GM19397 (cell line): ENCODE measurements around the gene EMP2.
"Not testable (repeated sequence)": the region's sequence is repeated elsewhere in the genome, so short reads cannot be mapped to it uniquely, and the experiment has no call there.

Experiments used
- ATAC-seq: cut with Tn5 transposase; IDR thresholded peaks from one replicate; pipeline ENCODE4 v1.9.1; 2021; ENCODE audit warnings: mild to moderate bottlenecking, moderate library complexity; ENCODE audit not compliant: unreplicated experiment

Gene EMP2

DNA sequence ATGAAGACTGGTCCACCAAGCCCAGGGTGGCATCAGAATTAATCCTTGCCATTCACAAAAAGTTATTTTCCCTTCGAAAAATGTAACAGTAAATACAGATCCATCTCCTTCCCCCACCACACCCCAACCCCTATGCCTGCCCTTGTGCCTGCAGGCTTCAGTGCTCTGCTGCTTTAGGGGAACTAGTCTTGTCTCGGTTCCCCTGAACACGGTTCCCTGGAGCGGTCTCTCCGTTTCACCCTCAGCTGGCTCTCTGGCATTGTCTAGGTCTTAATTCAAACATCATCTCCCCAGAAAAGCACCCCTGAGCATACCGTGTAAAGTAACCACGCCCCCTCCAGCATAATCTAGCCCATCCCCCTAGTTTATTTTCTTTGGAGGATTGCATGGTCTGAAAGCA lies 25.8 kb downstream of the EMP2 start:
- no peak for ATAC-seq

DNA sequence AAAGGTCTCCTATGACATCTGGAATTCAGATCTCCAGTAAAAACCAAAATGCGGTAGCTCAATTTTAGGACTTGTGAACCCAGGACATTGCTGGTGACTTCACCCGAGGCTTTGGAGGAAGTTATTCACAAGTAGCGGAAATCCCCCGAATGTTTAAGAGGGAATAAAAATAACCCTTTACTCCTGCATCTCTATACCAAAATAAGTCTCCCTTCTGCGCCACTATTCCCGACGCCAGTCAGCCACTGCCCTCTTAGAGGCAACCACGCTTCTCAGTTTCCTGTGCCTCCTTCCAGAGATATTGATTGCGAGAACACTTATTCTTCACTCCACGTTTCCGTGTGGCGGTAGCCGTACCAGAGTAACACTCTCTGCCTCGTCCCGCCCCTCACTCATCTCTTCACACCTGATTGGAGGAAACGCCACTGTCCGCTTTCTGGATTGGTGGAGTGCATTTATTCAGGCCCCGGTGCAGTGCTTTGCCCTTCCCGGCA lies 27.4 kb downstream of the EMP2 start:
- peak; percentile 84 for ATAC-seq

DNA sequence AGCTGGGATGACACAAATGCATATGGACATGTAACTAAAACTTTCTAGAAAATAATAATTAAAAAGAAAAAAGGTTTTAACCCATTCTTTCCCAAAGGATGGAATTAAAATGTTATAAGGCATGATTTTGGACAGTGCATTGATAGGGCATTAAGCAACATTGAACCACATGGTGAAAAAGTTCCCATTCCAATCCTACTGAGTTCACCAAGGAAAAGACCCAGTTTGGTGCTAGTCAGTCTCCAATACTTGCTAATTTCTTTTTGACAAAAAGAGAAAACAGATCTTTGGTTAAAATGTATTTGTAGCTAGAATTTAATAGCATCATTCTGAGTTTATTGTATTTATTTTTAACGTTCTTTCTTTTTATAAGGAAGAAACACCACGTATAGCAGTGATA lies 28.1 kb downstream of the EMP2 start:
- ATAC-seq = no peak

DNA sequence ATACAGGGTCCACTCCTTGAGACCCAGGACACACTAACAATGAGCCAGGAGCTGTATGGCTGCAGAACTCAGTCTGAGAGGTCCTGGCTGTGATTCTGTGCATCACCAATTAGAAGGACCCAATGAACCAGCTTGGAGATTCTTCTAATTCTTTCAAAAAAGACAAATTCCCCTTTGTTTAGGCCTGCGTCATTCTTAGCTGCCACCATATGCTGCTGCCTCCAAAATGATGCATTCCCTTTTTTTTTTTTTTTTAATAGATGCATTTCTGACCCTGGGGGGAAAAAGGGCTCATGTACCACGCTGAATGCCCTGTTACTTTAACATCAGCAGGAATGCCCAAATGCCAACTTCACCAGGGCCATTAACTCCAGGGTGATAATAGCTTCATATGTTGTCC lies 28.5 kb downstream of the EMP2 start:
- no peak for ATAC-seq

DNA sequence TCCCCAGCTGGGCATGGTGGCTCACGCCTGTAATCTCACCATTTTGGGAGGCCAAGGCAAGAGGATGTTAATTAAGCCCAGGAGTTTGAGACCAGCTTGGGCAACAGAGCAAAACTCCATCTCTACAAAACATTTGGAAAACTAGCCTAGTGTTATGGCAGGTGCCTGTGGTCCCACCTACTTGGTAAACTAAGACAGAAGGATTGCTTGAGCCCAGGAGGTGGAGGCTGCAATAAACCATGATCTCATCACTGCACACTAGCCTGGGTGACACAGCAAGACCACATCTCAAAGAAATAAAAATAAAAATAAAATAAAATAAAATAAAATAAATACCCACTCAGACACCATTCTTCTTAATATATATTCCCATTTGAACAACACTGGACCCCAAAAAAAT lies 32.0 kb downstream of the EMP2 start:
- no peak for ATAC-seq

DNA sequence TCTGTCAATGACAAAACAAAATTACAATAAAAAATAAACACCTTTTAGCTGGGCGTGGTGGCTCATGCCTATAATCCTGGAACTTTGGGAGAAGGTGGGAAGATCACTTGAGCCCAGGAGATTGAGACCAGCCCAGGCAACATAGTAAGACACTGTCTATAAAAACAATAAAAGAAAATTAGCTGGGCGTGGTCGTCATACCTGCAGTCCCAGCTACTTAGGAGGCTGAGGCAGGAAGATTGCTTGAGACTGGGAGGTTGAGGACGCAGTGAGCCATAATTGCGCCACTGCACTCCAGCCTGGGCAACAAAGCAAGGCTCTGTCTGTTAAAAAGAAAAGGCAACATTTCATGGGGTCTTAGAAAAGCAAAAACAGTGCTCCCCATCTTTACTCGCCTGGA lies 32.7 kb downstream of the EMP2 start:
- ATAC-seq = no peak

DNA sequence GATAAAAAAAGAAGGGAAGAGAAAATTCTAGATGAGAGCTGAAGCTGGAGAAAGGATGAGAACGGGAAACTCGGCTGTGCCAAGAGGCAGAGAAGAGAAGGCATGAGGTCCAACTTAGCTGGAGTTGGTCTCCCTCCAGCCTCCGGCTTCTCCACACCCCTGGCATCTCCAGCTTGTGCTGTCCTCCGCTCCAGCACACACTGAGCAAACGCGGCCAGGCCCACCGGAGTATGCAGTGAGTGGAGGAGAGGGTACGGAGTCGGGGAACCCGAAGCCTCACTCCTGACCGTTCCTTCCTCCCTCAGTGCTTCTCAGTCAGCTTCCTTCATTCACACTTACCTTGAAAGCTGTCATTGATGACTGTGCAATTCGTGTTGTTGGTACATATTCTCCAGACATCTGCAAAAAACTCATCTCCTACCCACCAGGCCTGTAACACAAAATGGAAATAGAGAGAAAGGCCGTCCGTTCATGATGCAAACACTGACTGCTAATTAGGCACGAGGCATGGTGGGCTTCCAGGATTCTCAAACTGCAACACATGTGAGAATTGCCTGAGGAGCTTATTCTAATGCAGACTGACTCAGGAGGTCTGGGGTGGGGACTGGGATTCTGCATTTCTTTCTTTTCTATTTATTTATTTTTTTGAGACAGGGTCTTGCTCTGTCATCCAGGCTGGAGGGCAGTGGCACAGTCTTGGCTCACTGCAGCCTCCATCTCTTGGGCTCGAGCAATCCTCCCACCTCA lies 37.0 kb downstream of the EMP2 start:
- no peak for ATAC-seq

DNA sequence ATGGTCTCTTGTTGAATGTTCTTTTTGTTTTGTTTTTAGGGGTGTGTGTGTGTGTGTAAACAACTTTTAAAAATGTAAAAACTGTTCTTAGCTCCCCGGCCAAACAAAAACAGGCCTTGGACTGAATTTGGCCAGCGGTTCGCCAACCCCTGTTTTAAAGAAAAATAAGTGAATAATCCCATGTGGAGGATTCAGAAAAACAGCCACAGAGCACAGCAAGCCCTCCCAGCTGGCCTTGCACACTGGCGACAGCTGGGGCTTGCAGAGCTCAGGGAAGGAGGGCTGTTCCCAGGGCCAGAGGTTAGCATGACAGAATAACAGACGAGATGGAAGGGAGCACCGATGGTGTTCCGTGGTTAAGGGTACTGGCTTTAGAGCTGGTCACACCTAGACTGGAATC lies 39.0 kb downstream of the EMP2 start:
- ATAC-seq = no peak

DNA sequence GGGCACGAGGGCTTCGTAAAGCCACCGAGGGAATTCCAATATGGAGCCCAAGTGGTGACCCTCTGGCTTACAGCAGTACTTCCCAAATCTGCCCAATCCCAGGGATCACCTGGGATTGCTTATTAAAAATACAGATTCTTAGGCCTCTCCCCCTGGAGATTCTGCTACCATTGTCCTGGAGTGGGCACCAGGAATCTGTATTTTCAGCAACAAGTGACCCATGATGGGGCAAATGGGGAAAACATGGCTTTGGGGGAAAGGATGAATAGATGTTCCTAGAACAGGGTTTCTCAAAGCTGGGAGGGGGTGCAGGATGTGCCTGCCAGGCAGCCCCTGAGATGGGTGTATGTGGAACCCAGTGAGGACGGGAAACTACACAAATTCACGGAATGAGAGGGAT lies 40.6 kb downstream of the EMP2 start:
- no peak for ATAC-seq

DNA sequence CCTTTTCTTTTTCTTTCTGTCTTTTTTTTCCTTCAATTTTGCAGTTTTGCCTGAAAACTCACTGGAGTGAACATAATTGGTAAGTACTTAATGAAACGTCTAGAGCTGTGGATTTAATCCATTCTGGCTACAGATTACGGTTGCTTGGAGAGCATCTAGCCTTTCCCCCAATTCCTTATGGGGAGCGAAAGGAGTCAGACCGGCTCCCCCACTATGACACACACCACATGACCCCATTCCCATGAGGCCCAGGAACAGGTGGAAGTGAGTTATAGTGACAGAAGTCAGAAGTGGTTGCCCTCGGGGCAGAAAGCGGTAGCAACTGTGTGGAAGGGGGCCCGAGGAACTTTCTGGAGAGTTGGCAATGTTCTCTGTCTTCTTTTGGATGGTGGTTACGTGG lies 41.2 kb downstream of the EMP2 start:
- ATAC-seq = no peak

DNA sequence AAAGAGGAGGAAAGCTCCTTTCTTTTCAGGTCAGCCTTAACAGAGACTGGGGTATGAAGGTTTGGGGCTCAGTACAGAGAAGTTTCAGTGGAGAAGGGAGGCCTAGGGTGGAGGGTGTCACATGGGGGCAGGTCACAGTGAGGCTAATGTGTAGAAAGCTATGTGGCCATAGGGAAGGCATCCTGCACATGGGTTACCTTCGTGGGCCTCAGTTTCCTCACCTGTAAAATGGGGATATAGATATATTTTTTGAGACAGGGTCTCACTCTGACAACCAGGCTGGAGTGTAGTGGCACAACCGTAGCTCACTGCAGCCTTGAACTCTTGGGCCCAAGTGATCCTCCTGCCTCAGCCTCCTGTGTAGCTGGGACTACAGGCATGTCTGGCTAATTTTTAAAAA lies 41.8 kb downstream of the EMP2 start:
- no peak for ATAC-seq

DNA sequence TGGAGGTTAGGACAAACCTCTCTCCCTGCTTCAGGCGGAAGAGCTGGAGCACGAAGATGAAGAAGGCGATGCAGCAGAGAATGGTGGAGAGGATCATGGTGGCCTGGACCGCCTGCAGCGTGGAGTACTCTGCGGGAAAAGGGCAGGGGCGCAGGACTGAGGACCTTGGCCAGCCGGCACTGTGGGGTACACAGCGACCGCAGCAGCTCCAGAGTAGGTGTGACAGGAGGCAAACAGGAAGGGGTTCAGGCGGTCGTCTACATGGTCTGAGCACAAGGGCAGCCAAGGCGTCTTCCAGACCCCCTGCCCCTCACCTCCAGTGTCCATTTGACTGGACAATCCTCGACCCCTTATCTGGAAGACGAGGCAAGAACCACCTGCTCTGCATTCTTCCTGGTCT lies 42.5 kb downstream of the EMP2 start:
- no peak for ATAC-seq

DNA sequence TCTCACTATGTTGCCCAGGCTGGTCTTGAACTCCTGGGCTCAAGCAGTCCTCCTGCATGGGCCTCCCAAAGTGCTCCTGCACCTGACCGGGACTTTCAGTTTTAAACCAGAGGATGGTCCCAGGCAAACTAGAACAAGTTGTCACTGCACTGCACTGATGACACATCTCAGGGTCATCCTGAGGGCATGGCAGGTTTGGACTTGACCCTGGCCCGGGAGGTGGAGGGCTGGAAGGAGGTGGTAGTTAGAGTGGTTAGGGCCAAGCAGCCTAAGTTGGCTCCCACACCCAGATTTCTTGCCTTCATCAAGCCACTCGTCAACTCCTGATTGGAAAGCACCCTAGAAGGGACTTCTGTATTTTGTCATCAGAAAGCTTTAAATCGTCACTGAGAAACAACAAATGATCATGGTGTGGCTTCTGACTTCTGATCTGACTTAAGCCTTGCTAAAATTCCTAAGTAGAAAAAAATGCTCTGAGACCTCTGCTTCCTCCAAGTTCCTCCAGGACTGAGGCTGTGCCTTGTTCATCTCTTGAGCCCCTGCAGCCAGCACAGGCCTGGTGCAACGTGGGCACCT lies 43.5 kb downstream of the EMP2 start:
- no peak for ATAC-seq

DNA sequence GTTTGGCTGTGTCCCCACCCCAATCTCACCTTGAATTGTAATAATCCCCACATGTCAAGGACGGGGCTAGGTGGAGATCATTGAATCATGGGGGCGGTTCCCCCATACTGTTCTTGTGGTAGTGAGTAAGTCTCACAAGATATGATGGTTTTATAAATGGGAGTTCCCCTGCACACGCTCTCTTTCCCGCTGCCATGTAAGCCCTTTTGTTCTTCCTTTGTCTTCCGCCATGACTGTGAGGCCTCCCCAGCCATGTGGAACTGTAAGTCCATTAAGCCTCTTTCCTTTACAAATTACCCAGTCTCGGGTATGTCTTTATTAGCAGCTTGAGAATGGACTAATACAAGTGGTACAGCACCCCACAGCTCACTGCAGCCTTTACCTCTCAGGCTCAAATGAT lies 44.1 kb downstream of the EMP2 start:
- ATAC-seq = not testable (repeated sequence)

DNA sequence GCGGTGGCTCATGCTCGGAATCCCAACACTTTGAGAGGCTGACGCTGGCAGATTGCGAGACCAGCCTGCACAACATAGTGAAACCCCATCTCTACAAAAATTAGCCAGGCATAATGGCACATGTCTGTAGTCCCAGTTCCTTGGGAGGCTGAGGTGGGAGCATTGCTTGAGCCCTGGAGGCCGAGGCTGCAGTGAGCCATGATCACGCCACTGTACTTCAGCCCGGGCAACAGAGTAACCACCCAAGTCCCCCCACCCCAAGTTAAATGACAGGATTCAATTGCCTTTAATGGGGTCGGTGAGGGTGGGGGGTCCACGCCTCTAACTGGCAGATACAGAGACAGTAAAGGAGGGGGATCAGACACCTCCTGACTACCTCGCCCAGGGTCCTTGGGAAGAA lies 44.9 kb downstream of the EMP2 start:
- no peak for ATAC-seq

DNA sequence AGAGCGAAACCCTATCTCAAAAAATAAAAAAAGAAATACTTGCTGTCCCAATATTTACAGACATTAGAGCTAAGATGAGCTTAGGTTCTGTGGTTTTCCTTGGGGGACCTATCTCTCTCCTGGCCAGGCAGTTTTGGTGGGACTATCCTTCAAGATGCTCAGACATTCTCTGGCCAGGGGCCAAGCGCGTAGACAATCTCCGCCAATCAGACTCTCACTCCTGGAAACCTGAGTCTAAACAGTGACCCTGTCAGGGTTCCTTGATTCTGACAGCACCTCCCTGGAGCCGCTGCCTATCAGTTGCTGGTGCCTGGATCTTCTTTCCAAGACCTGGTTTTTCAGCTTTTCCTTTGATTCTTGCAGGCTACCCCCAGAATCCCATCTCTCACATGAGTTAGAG lies 45.6 kb downstream of the EMP2 start:
- ATAC-seq = no peak

DNA sequence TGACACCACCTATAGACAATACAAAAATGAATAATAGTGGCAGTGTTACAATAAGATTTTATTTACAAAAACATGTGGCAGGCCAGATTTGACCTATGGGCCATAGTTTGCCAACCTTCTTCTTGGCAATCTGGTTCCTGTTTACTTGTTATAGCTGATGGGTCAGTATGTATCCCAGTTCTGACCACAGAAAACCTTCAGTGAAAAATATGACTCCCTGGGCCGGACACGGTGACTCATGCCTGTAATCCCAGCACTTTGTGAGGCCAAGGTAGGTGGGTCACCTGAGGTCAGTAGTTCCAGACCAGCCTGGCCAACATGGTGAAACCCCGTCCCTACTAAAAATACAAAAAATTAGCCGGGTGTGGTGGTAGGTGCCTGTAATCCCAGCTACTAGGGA lies 46.8 kb downstream of the EMP2 start:
- ATAC-seq = not testable (repeated sequence)

DNA sequence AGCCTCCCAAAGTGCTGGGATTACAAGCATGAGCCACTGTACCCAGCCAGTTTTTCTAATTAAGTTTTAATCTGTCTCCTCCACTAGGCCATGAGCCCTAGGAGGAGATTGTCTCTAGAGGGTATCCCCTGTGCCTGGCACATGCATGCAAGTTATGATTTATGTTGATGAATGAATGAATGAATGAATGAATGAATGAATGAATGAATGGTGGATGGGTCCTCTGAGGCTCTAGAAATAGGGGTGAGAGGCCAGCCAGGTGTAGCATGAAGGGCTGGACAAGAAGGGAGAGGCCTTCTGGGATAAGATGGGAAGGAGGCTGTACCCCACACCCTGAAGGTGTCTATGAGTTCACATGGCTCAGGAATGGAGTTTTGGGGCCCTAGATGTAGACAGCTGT lies 48.8 kb downstream of the EMP2 start:
- ATAC-seq = no peak

DNA sequence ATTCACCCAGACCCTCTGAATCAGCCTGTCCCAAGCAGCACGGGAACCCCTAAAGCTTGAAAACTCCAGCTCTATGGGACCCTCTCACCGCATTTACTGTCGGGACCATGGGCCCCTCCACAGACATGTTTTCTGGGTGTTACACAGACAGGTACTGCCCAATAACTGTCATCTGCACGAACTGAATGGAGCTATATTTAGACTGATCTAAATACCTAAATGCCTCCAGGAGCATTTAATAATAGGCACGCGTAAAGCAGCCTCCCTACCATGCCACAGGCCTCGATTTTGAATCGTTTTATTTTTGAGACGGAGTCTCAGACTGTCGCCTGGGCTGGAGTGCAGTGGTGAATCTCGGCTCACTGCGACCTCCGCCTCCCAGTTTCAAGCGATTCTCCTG lies 49.7 kb downstream of the EMP2 start:
- no peak for ATAC-seq

DNA sequence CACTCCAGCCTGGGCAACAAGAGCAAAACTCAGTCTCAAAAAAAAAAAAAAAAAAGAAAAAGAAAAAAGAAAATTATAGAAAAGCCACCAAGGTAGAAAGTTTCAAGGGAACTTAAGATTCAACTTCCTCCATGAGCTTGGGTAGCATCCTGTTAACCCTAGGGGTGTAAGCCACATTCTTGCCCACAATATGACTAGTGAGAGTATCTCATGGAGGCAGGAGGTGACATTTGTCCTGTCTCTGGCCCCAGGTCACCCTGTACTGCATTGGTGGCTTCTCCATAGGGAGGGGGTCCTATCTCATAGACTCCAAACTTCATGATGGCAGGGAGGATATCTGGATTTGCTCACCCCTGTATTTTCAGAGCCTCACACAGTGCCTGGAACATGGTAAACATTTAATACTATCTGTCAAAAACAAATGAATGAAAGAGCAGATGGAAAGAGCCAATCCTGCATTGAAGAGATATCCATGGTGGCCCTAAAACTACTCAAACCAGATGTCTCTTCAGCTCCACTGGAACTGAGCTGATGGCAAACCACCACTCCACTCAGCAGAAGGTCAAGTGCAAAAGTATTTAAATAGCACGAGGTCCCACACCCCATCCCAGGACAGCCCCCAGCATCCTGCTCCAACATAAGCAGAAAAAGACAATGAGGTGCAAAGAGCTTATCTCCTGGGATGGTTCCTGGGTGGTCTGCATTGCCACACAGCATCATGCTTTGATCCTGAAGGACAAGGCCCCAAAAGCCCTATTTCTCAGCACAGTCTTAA lies 50.3 kb downstream of the EMP2 start:
- ATAC-seq = no peak

DNA sequence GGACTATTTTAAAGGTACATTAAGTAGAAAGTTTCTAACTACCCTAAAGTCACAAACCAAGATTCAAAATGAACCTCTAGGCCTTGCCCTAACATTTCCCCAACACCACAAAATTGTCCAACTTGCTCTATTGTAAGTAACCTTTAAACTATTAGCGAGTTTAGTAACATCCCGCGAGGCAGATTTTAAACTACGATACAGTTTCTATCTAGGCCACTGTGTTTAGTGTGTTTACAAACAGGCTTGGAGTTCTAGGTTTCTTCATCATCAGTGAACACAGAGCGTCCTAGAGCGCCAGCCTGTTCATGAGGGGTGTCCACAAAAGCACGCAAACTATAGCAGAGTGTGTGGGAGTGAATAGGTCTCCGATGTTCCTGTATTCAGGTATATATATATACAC lies 51.8 kb downstream of the EMP2 start:
- no peak for ATAC-seq

DNA sequence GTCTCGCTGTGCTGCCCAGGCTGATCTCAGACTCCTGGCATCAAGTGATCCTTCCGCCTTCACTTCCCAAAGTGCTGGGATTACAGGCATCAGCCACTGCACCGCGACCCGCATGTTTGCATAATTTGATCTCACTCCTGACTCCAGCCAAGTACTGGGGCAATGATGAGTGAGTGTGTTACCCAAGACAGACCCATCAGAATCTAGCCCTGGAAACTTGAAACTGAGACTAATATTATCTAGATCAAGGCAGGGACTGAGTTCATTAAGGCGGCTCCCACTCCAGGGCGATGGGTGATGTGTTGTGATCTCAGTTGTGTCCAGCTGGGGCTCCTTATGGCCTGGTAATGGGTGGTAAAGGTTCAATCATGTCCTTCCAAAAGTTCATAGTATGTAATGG lies 53.4 kb downstream of the EMP2 start:
- no peak for ATAC-seq
